GM19351 (cell line): Measurements from ENCODE around the gene NUP93.
A peak's percentile ranks its signal among the peaks of the same experiment; 100 is the strongest.

ENCODE experiments used
- ATAC-seq: cut with Tn5 transposase; IDR thresholded peaks from one replicate; pipeline ENCODE4 v1.9.1; 2021; ENCODE audit warnings: mild to moderate bottlenecking, moderate library complexity; ENCODE audit not compliant: unreplicated experiment

The NUP93 gene

GRCh38 chr16:56729735-56730662 is at the start of gene NUP93:
Gene NUP93, plus strand, starts transcription at chr16:56730129. Its CDS starts 18,119 bp downstream, at chr16:56748248.
- peak; percentile 81 for ATAC-seq

GRCh38 chr16:56681939-56682702 is 47.8 kb upstream of the NUP93 start, which contains the start of gene MT1X:
Gene MT1X, plus strand, starts transcription at chr16:56682470. Its CDS starts 71 bp downstream, at chr16:56682541.
- ATAC-seq = peak; percentile 99

- ATAC-seq = peak; percentile 3
Measured at GRCh38 chr16:56682703-56683397, 47.1 kb upstream of the NUP93 start.

- ATAC-seq = no peak
Measured at GRCh38 chr16:56683424-56684172, 46.3 kb upstream of the NUP93 start.

GRCh38 chr16:56684256-56684925 is 45.5 kb upstream of the NUP93 start:
- ATAC-seq = no peak

- no peak for ATAC-seq
Measured at GRCh38 chr16:56684926-56685590, 44.9 kb upstream of the NUP93 start.

GRCh38 chr16:56686758-56687157 is 43.2 kb upstream of the NUP93 start:
- no peak for ATAC-seq

- ATAC-seq = no peak
Measured at GRCh38 chr16:56688762-56689161, 41.2 kb upstream of the NUP93 start.

GRCh38 chr16:56689171-56689570 is 40.8 kb upstream of the NUP93 start:
- no peak for ATAC-seq

GRCh38 chr16:56690420-56691122 is 39.4 kb upstream of the NUP93 start:
- ATAC-seq = no peak

GRCh38 chr16:56691885-56692284 is 38.0 kb upstream of the NUP93 start:
- no peak for ATAC-seq

- ATAC-seq = no peak
Measured at GRCh38 chr16:56695246-56695645, 34.7 kb upstream of the NUP93 start.

GRCh38 chr16:56697456-56698155 is 32.3 kb upstream of the NUP93 start:
- no peak for ATAC-seq

- no peak for ATAC-seq
Measured at GRCh38 chr16:56700195-56700594, 29.7 kb upstream of the NUP93 start.

GRCh38 chr16:56700631-56701030 is 29.3 kb upstream of the NUP93 start:
- ATAC-seq = no peak

GRCh38 chr16:56701534-56701933 is 28.4 kb upstream of the NUP93 start:
- ATAC-seq = no peak

- ATAC-seq = no peak
Measured at GRCh38 chr16:56702836-56703235, 27.1 kb upstream of the NUP93 start.
